Hepatocyte (in vitro differentiated cells): ENCODE measurements around the gene KBTBD13. TPM values are rescaled to one million over a fixed set of nuclear protein-coding genes. Genes with fewer than 3 reads are reported as not detected.
"Not testable (repeated sequence)": the region's sequence is repeated elsewhere in the genome, so short reads cannot be mapped to it uniquely, and the experiment has no call there.

Source experiments
- DNase-seq: peaks from one replicate; pipeline ENCODE4 v3.0.0-alpha.2; 2016; ENCODE audit warnings: low spot score
- H2AFZ ChIP-seq: fragments of 200-600 bp; sonication (generic); 2 replicates; pipeline ENCODE4 v1.6.0; 2016; ENCODE audit warnings: antibody characterized with exemption, mild to moderate bottlenecking
- H3K27ac ChIP-seq: fragments of 200-600 bp; sonication (generic); 2 replicates; pipeline ENCODE4 v1.5.1; 2016; ENCODE audit warnings: mild to moderate bottlenecking
- H3K27me3 ChIP-seq: fragments of 200-600 bp; sonication (generic); 2 replicates; pipeline ENCODE4 v1.6.1; 2016
- H3K36me3 ChIP-seq: fragments of 200-600 bp; sonication (generic); replicated peaks from 2 replicates; pipeline ENCODE4 v1.5.1; 2016; ENCODE audit warnings: low read depth; ENCODE audit not compliant: insufficient read depth
- H3K4me1 ChIP-seq: fragments of 200-600 bp; sonication (generic); 2 replicates; pipeline ENCODE4 v1.5.1; 2016; ENCODE audit warnings: mild to moderate bottlenecking, moderate library complexity; ENCODE audit not compliant: insufficient read depth
- H3K4me2 ChIP-seq: fragments of 200-600 bp; sonication (generic); 2 replicates; pipeline ENCODE4 v1.6.0; 2016
- H3K4me3 ChIP-seq: fragments of 200-600 bp; sonication (generic); 2 replicates; pipeline ENCODE4 v1.5.1; 2016; ENCODE audit warnings: mild to moderate bottlenecking
- H3K79me2 ChIP-seq: fragments of 200-600 bp; sonication (generic); 2 replicates; pipeline ENCODE4 v1.6.0; 2017; ENCODE audit warnings: mild to moderate bottlenecking
- H3K9me2 ChIP-seq: fragments of 200-600 bp; sonication (generic); replicated peaks from 2 replicates; pipeline ENCODE4 v1.6.0; 2017; ENCODE audit warnings: mild to moderate bottlenecking; ENCODE audit not compliant: insufficient read depth
- H3K9me3 ChIP-seq: fragments of 200-600 bp; sonication (generic); 2 replicates; pipeline ENCODE4 v1.5.1; 2016; ENCODE audit warnings: low read depth, mild to moderate bottlenecking
- H4K20me1 ChIP-seq: fragments of 200-600 bp; sonication (generic); 2 replicates; pipeline ENCODE4 v1.6.0; 2016; ENCODE audit warnings: mild to moderate bottlenecking; ENCODE audit not compliant: insufficient read depth, poor library complexity, severe bottlenecking
- CTCF ChIP-seq: fragments of 200-600 bp; sonication (generic); IDR thresholded peaks from 2 replicates; pipeline ENCODE4 v1.5.1; 2016; ENCODE audit warnings: antibody characterized with exemption, mild to moderate bottlenecking; ENCODE audit not compliant: poor library complexity
- EZH2 ChIP-seq: fragments of 200-600 bp; sonication (generic); IDR thresholded peaks from 2 replicates; pipeline ENCODE4 v1.6.1; 2016; ENCODE audit warnings: antibody characterized with exemption, mild to moderate bottlenecking, borderline replicate concordance
- EZH2phosphoT487 ChIP-seq: fragments of 200-600 bp; sonication (generic); IDR thresholded peaks from one replicate; pipeline ENCODE4 v1.6.1; 2018; ENCODE audit warnings: antibody characterized with exemption, mild to moderate bottlenecking, low read depth, moderate library complexity; ENCODE audit not compliant: unreplicated experiment, severe bottlenecking
- WGBS: methylation state at CpG from one replicate; pipeline ENCODE4 v1.1.6; 2016; ENCODE audit warnings: low lambda C conversion rate; ENCODE audit errors: missing lambda C conversion rate; 5-methylcytosine and 5-hydroxymethylcytosine counted together
- polyA plus RNA-seq: library from polyadenylated mRNA; unstranded; fragments of >200 nt; fragmentation: Nextera tagmentation; extraction: Ambion mirVana; gene quantifications from 2 replicates; pipeline ENCODE4 v1.2.1, GENCODE V29; 2016
- total RNA-seq: library from RNA; depleted of rRNA; stranded (reverse); fragments of >200 nt; gene quantifications from 2 replicates; pipeline ENCODE4 v1.2.3, GENCODE V29; 2014

KBTBD13 gene
- total and polyA plus RNA-seq, 2 experiments from 2014 or later: 0.56 TPM; not detected in 1

- peak overlapping the region; percentile 45 for H3K27ac ChIP-seq
- no peaks in the 10 kb centered on the region for H3K27me3 ChIP-seq
- no peaks in the 10 kb centered on the region for H3K9me2 ChIP-seq
- H2AFZ ChIP-seq: no peak overlapping the region
- TF ChIP-seq EZH2phosphoT487: no peak
- TF ChIP-seq CTCF: no peak
- no peak for TF ChIP-seq EZH2
- H3K4me1 ChIP-seq: peaks cover 18% of the 10 kb centered on the region
- DNase-seq: no peak
- H3K4me3 ChIP-seq: no peak overlapping the region
- no peak overlapping the region for H3K4me2 ChIP-seq
- WGBS: 90% methylated on average over 6 of the region's 6 CpGs
- H3K79me2 ChIP-seq: no peaks in the 10 kb centered on the region
- H3K9me3 ChIP-seq: no peaks in the 10 kb centered on the region
- no peaks in the 10 kb centered on the region for H4K20me1 ChIP-seq
- H3K36me3 ChIP-seq: no peaks in the 10 kb centered on the region
Measured at GRCh38 chr15:65096481-65097385, 20.2 kb downstream of the KBTBD13 start.

GRCh38 chr15:65097651-65098263 is 21.2 kb downstream of the KBTBD13 start:
- WGBS: 96% methylated on average over 7 of the region's 7 CpGs
- no peaks in the 10 kb centered on the region for H4K20me1 ChIP-seq
- no peaks in the 10 kb centered on the region for H3K9me2 ChIP-seq
- no peak overlapping the region for H3K4me3 ChIP-seq
- no peak overlapping the region for H3K27ac ChIP-seq
- no peaks in the 10 kb centered on the region for H3K79me2 ChIP-seq
- no peaks in the 10 kb centered on the region for H3K9me3 ChIP-seq
- peaks cover 14% of the 10 kb centered on the region for H3K4me1 ChIP-seq
- TF ChIP-seq EZH2: no peak
- no peak overlapping the region for H3K4me2 ChIP-seq
- H3K27me3 ChIP-seq: no peaks in the 10 kb centered on the region
- no peak overlapping the region for H2AFZ ChIP-seq
- no peaks in the 10 kb centered on the region for H3K36me3 ChIP-seq
- DNase-seq: no peak

- peaks cover 14% of the 10 kb centered on the region for H3K4me1 ChIP-seq
- H4K20me1 ChIP-seq: no peaks in the 10 kb centered on the region
- DNase-seq: no peak
- 98% methylated on average over 5 of the region's 5 CpGs for WGBS
- no peak overlapping the region for H2AFZ ChIP-seq
- no peaks in the 10 kb centered on the region for H3K9me2 ChIP-seq
- H3K4me3 ChIP-seq: no peak overlapping the region
- TF ChIP-seq EZH2: no peak
- no peak overlapping the region for H3K4me2 ChIP-seq
- H3K79me2 ChIP-seq: no peaks in the 10 kb centered on the region
- H3K9me3 ChIP-seq: no peaks in the 10 kb centered on the region
- no peaks in the 10 kb centered on the region for H3K27me3 ChIP-seq
- H3K36me3 ChIP-seq: no peaks in the 10 kb centered on the region
- no peak overlapping the region for H3K27ac ChIP-seq
Measured at GRCh38 chr15:65099336-65099735, 22.8 kb downstream of the KBTBD13 start.

- not testable (repeated sequence) for H3K27me3 ChIP-seq, H3K79me2 ChIP-seq, H3K4me2 ChIP-seq, H3K9me2 ChIP-seq, DNase-seq, H2AFZ ChIP-seq, H3K36me3 ChIP-seq, H3K9me3 ChIP-seq, H4K20me1 ChIP-seq, H3K27ac ChIP-seq, H3K4me3 ChIP-seq, H3K4me1 ChIP-seq
- WGBS: 96% methylated on average over 10 of the region's 10 CpGs
Measured at GRCh38 chr15:65099801-65100200, 23.3 kb downstream of the KBTBD13 start.

- no peaks in the 10 kb centered on the region for H4K20me1 ChIP-seq
- no peaks in the 10 kb centered on the region for H3K79me2 ChIP-seq
- H3K4me3 ChIP-seq: no peak overlapping the region
- H3K4me2 ChIP-seq: no peak overlapping the region
- TF ChIP-seq EZH2phosphoT487 (no peak), EZH2 (no peak), CTCF (no peak)
- DNase-seq: no peak
- H3K9me3 ChIP-seq: no peaks in the 10 kb centered on the region
- 93% methylated on average over 7 of the region's 7 CpGs for WGBS
- no peaks in the 10 kb centered on the region for H3K36me3 ChIP-seq
- H3K4me1 ChIP-seq: peaks cover 3% of the 10 kb centered on the region
- H3K27me3 ChIP-seq: no peaks in the 10 kb centered on the region
- no peaks in the 10 kb centered on the region for H3K9me2 ChIP-seq
- H2AFZ ChIP-seq: no peak overlapping the region
- H3K27ac ChIP-seq: no peak overlapping the region
Measured at GRCh38 chr15:65100442-65100841, 23.9 kb downstream of the KBTBD13 start.
